Common myeloid progenitor, CD34-positive (primary cell): ENCODE results near the gene SCARB1.

Experiments used
- CTCF ChIA-PET: fragments of 350-600 bp; sonication (Branson Sonifier 250); formaldehyde crosslinking; loops from one replicate; lab custom pipeline; 2021; ENCODE audit warnings: antibody characterized with exemption; lab: Charles Lee
- POLR2A ChIA-PET: fragments of 350-600 bp; sonication (Branson Sonifier 250); formaldehyde crosslinking; loops from one replicate; lab custom pipeline; 2021; ENCODE audit warnings: antibody characterized with exemption; lab: Charles Lee
- DNase-seq, 3 donors: peaks; one replicate each; pipeline versions ENCODE4 v3.0.0 to v3.0.0-alpha.2; 2013
- H3K27ac ChIP-seq, 2 experiments: 1 replicate in 1 of 2; 2 replicates in 1 of 2; pipeline ENCODE4 v1.7.0; 2013; ENCODE audit warnings: inconsistent platforms in 2 of 2, low read length in 2 of 2, mild to moderate bottlenecking in 2 of 2, low read depth in 1 of 2, moderate library complexity in 1 of 2; ENCODE audit not compliant: severe bottlenecking in 2 of 2, insufficient read depth in 1 of 2, poor library complexity in 1 of 2
- H3K27me3 ChIP-seq, 5 experiments: replicated peaks in 2 of 5; 1 replicate in 3 of 5; 2 replicates in 2 of 5; pipeline versions ENCODE4 v1.6.1 to v1.7.0; 2013; ENCODE audit warnings: low read length in 4 of 5, mild to moderate bottlenecking in 2 of 5, moderate library complexity in 2 of 5, inconsistent platforms in 1 of 5; ENCODE audit not compliant: insufficient read depth in 5 of 5, control insufficient read depth in 4 of 5
- H3K36me3 ChIP-seq, 4 experiments: 1 replicate in 2 of 4; 2 replicates in 2 of 4; pipeline versions ENCODE4 v1.6.1 to v1.7.0; 2013; ENCODE audit warnings: low read length in 3 of 4, control low read depth in 1 of 4, mild to moderate bottlenecking in 1 of 4; ENCODE audit not compliant: control insufficient read depth in 4 of 4, insufficient read depth in 4 of 4
- H3K4me1 ChIP-seq, 4 experiments: 1 replicate in 3 of 4; 2 replicates in 1 of 4; pipeline versions ENCODE4 v1.6.1 to v1.7.1; 2013; ENCODE audit warnings: low read length in 3 of 4, mild to moderate bottlenecking in 3 of 4, control low read depth in 1 of 4, inconsistent platforms in 1 of 4, moderate library complexity in 1 of 4; ENCODE audit not compliant: control insufficient read depth in 4 of 4, insufficient read depth in 4 of 4; ENCODE audit errors: control extremely low read depth in 1 of 4
- H3K4me3 ChIP-seq, 7 experiments: 1 replicate in 4 of 7; 2 replicates in 3 of 7; pipeline versions ENCODE4 v1.5.1 to v1.7.0; 2013; ENCODE audit warnings: mild to moderate bottlenecking in 7 of 7, low read length in 6 of 7, moderate library complexity in 6 of 7, inconsistent platforms in 2 of 7, low read depth in 2 of 7, control low read depth in 1 of 7; ENCODE audit not compliant: insufficient read depth in 4 of 7, control insufficient read depth in 1 of 7; ENCODE audit errors: extremely low read depth in 1 of 7
- H3K9me3 ChIP-seq, 5 experiments: 1 replicate in 4 of 5; 2 replicates in 1 of 5; pipeline versions ENCODE4 v1.6.1 to v1.7.1; 2013; ENCODE audit warnings: low read length in 4 of 5, mild to moderate bottlenecking in 2 of 5, inconsistent platforms in 1 of 5, low read depth in 1 of 5, moderate library complexity in 1 of 5; ENCODE audit not compliant: control insufficient read depth in 4 of 5, insufficient read depth in 2 of 5; ENCODE audit errors: control extremely low read depth in 1 of 5
- WGBS: methylation state at CpG from one replicate; pipeline ENCODE4 v1.1.5; 2013; ENCODE audit not compliant: insufficient coverage; 5-methylcytosine and 5-hydroxymethylcytosine counted together

Gene SCARB1

GRCh38 chr12:124796303-124796960, 67.2 kb downstream of the SCARB1 start:
- Histone ChIP-seq H3K4me1 (peaks cover 0 to 21% (median 0%) of the 10 kb centered on the region in 4 experiments), H3K9me3 (no peaks in the 10 kb centered on the region), H3K4me3 (no peak overlapping the region), H3K27me3 (no peaks in the 10 kb centered on the region), H3K36me3 (peaks cover 3 to 70% (median 37%) of the 10 kb centered on the region in 4 experiments), H3K27ac (no peak overlapping the region)
- peak in 1 of 3 donors; percentile 23 for DNase-seq
- ChIA-PET POLR2A (no interaction called here), CTCF (interaction anchor here (0.6 to 0.9 kb wide), 3 partner anchors 12 to 1039 kb away, joined by 3 to 4 read pairs (median 3); no protein-coding TSS in a partner anchor)
- WGBS: 90% methylated on average over 11 of the region's 14 CpGs

GRCh38 chr12:124795081-124795948, 68.3 kb downstream of the SCARB1 start:
- POLR2A ChIA-PET: no interaction called here
- 100% methylated on average over 6 of the region's 6 CpGs for WGBS
- H3K36me3 ChIP-seq: peaks cover 0 to 73% (median 37%) of the 10 kb centered on the region in 4 experiments
- DNase-seq: no peak
- H3K4me1 ChIP-seq: peaks cover 0 to 21% (median 0%) of the 10 kb centered on the region in 4 experiments
- no peak overlapping the region for H3K4me3 ChIP-seq
- CTCF ChIA-PET: interaction anchor here (0.7 to 1.3 kb wide), 2 partner anchors 15 to 31 kb away, joined by 3 to 4 read pairs; no protein-coding TSS in a partner anchor
- no peak overlapping the region for H3K27ac ChIP-seq
- no peaks in the 10 kb centered on the region for H3K9me3 ChIP-seq
- no peaks in the 10 kb centered on the region for H3K27me3 ChIP-seq

GRCh38 chr12:124792961-124793441, 70.7 kb downstream of the SCARB1 start:
- no peak for DNase-seq
- no peak overlapping the region for H3K4me3 ChIP-seq
- ChIA-PET CTCF (interaction anchor here (1.2 kb wide), 1 partner anchor 460 kb away, joined by 3 read pairs; no protein-coding TSS in a partner anchor), POLR2A (no interaction called here)
- no peak overlapping the region for H3K27ac ChIP-seq
- WGBS: 100% methylated on average over 7 of the region's 15 CpGs
- H3K4me1 ChIP-seq: peaks cover 0 to 15% (median 0%) of the 10 kb centered on the region in 4 experiments
- no peaks in the 10 kb centered on the region for H3K9me3 ChIP-seq
- no peaks in the 10 kb centered on the region for H3K27me3 ChIP-seq
- peaks cover 0 to 76% (median 35%) of the 10 kb centered on the region in 4 experiments for H3K36me3 ChIP-seq

- H3K27me3 ChIP-seq: no peaks in the 10 kb centered on the region
- WGBS: 98% methylated on average over 11 of the region's 13 CpGs
- no peaks in the 10 kb centered on the region for H3K9me3 ChIP-seq
- no peak overlapping the region for H3K27ac ChIP-seq
- no peak overlapping the region for H3K4me3 ChIP-seq
- no peak for DNase-seq
- POLR2A ChIA-PET: no interaction called here
- H3K36me3 ChIP-seq: peaks cover 0 to 76% (median 32%) of the 10 kb centered on the region in 4 experiments
- CTCF ChIA-PET: interaction anchor here (0.7 to 1.2 kb wide), 3 partner anchors 9 to 460 kb away, joined by 3 read pairs; no protein-coding TSS in a partner anchor
- H3K4me1 ChIP-seq: peaks cover 0 to 7% (median 0%) of the 10 kb centered on the region in 4 experiments
Measured at GRCh38 chr12:124792156-124792555, 71.5 kb downstream of the SCARB1 start.

GRCh38 chr12:124790650-124791400, 72.8 kb downstream of the SCARB1 start:
- no peak for DNase-seq
- no peak overlapping the region for H3K4me3 ChIP-seq
- H3K9me3 ChIP-seq: no peaks in the 10 kb centered on the region
- H3K27me3 ChIP-seq: no peaks in the 10 kb centered on the region
- H3K36me3 ChIP-seq: peaks cover 0 to 77% (median 34%) of the 10 kb centered on the region in 4 experiments
- ChIA-PET CTCF (no interaction called here), POLR2A (no interaction called here)
- 98% methylated on average over 18 of the region's 21 CpGs for WGBS
- H3K27ac ChIP-seq: no peak overlapping the region
- H3K4me1 ChIP-seq: no peaks in the 10 kb centered on the region

- Histone ChIP-seq H3K36me3 (peaks cover 0 to 80% (median 43%) of the 10 kb centered on the region in 4 experiments), H3K4me1 (no peaks in the 10 kb centered on the region), H3K9me3 (no peaks in the 10 kb centered on the region), H3K27me3 (no peaks in the 10 kb centered on the region), H3K27ac (no peak overlapping the region), H3K4me3 (no peak overlapping the region)
- WGBS: 97% methylated on average over 9 of the region's 13 CpGs
- ChIA-PET CTCF (no interaction called here), POLR2A (no interaction called here)
- no peak for DNase-seq
Measured at GRCh38 chr12:124788936-124789555, 74.6 kb downstream of the SCARB1 start.
